K562 (cell line): ENCODE measurements around the gene MEGF9. TPM values are rescaled to one million over a fixed set of nuclear protein-coding genes. Genes with fewer than 3 reads are reported as not detected.

Experiments used
- ATAC-seq: fragments of 200-7000 bp; cut with Tn5 transposase; 3 replicates; pipeline ENCODE4 v1.9.1; 2020; ENCODE audit warnings: moderate library complexity
- BruUV-seq: library from RNA; stranded (reverse); fragments of 400-500 nt; replicated peaks from 2 replicates; lab custom pipeline; 2021; lab: Mats Ljungman, UMichigan
- CTCF ChIA-PET: fragments of 300-600 bp; formaldehyde crosslinking; extraction: SDS; loops from one replicate; lab custom pipeline; 2021; ENCODE audit warnings: low intra/inter-chr PET ratio; lab: Yijun Ruan, JAX
- POLR2A ChIA-PET: fragments of 300-600, 350-650 bp; sonication (Branson Sonifier 250); formaldehyde crosslinking; extraction: SDS; loops from one replicate; lab custom pipeline; 2021; ENCODE audit warnings: antibody characterized with exemption, inconsistent platforms; lab: Yijun Ruan, JAX
- DNase-seq, 4 experiments: peaks; one replicate each; pipeline versions ENCODE4 v3.0.0 to v3.0.0-alpha.2; 2011 to 2018; ENCODE audit warnings: low spot score in 3 of 4, mixed read lengths in 3 of 4; ENCODE audit errors: extremely low read depth in 1 of 4
- FAIRE-seq: peaks from 2 replicates; lab custom pipeline; 2011; peaks lifted over from hg19 to GRCh38; lab: Jason Lieb, UNC
- H2AFZ ChIP-seq: 2 replicates; pipeline ENCODE4 v1.6.0; 2011; ENCODE audit warnings: low read depth, low read length, control low read depth, inconsistent platforms
- H3K27ac ChIP-seq: fragments of 200-600 bp; 3 replicates; pipeline ENCODE4 v1.8.0; 2011; ENCODE audit warnings: low read depth, mild to moderate bottlenecking, control low read depth, inconsistent platforms, low read length, moderate library complexity, mixed read lengths; ENCODE audit errors: extremely low read depth
- H3K27me3 ChIP-seq, 2 experiments: fragments of 300-600 bp in 1 of 2; 2 replicates in 1 of 2; 3 replicates in 1 of 2; pipeline versions ENCODE4 v1.6.0 to v1.8.0; 2011; ENCODE audit warnings: inconsistent platforms in 2 of 2, low read length in 2 of 2, mild to moderate bottlenecking in 1 of 2, mixed read lengths in 1 of 2, moderate library complexity in 1 of 2; ENCODE audit not compliant: control insufficient read depth in 2 of 2, insufficient read depth in 2 of 2
- H3K36me3 ChIP-seq: fragments of 300-600 bp; 3 replicates; pipeline ENCODE4 v1.8.0; 2011; ENCODE audit warnings: mild to moderate bottlenecking, low read length, inconsistent platforms; ENCODE audit not compliant: control insufficient read depth, insufficient read depth
- H3K4me1 ChIP-seq, 2 experiments: fragments of 200-600 bp in 1 of 2; replicated peaks in 1 of 2; 2 replicates in 1 of 2; 3 replicates in 1 of 2; pipeline versions ENCODE4 v1.5.1 to v1.8.0; 2011; ENCODE audit warnings: inconsistent platforms in 2 of 2, low read length in 2 of 2, mild to moderate bottlenecking in 1 of 2, mixed read lengths in 1 of 2, moderate library complexity in 1 of 2; ENCODE audit not compliant: control insufficient read depth in 2 of 2, insufficient read depth in 2 of 2
- H3K4me2 ChIP-seq: 2 replicates; pipeline ENCODE4 v1.6.1; 2011; ENCODE audit warnings: low read length, control low read depth, inconsistent platforms, mixed read lengths; ENCODE audit not compliant: insufficient read depth
- H3K4me3 ChIP-seq: fragments of 200-600 bp; sonication (generic), shearing (Covaris generic); 2 replicates; pipeline ENCODE4 v1.5.1; 2016; ENCODE audit warnings: control low read depth, inconsistent platforms
- H3K79me2 ChIP-seq: fragments of 200-600 bp; 3 replicates; pipeline ENCODE4 v1.8.0; 2011; ENCODE audit warnings: low read length, inconsistent platforms; ENCODE audit not compliant: control insufficient read depth, insufficient read depth
- H3K9ac ChIP-seq, 2 experiments: 2 replicates each; pipeline versions ENCODE4 v1.6.0 to v1.6.1; 2011; ENCODE audit warnings: low read depth in 2 of 2, low read length in 2 of 2, control low read depth in 1 of 2, inconsistent platforms in 1 of 2, mild to moderate bottlenecking in 1 of 2, mixed read lengths in 1 of 2; ENCODE audit not compliant: insufficient read depth in 1 of 2
- H3K9me1 ChIP-seq: one replicate; pipeline ENCODE4 v1.6.0; 2011; ENCODE audit warnings: inconsistent platforms, mild to moderate bottlenecking, low read length, moderate library complexity; ENCODE audit not compliant: control insufficient read depth, insufficient read depth
- H3K9me3 ChIP-seq: replicated peaks from 2 replicates; pipeline ENCODE4 v1.5.1; 2011; ENCODE audit warnings: low read depth, low read length, inconsistent platforms; ENCODE audit not compliant: control insufficient read depth, insufficient read depth
- H4K20me1 ChIP-seq: replicated peaks from 2 replicates; pipeline ENCODE4 v1.6.1; 2011; ENCODE audit warnings: low read length, inconsistent platforms, mixed read lengths; ENCODE audit not compliant: control insufficient read depth, insufficient read depth
- EP300 ChIP-seq: IDR thresholded peaks from 2 replicates; pipeline ENCODE4 v1.6.1; 2012; ENCODE audit warnings: low read length, improper control_type of control experiment
- EWSR1 ChIP-seq: fragments of 450-650 bp; IDR thresholded peaks from 2 replicates; pipeline ENCODE4 v1.6.1; 2018; ENCODE audit warnings: borderline replicate concordance, mild to moderate bottlenecking, low read depth, moderate library complexity; ENCODE audit not compliant: partially characterized antibody
- FOXA1 ChIP-seq: fragments of 450-650 bp; IDR thresholded peaks from 2 replicates; pipeline ENCODE4 v1.6.1; 2016; ENCODE audit warnings: mild to moderate bottlenecking, borderline replicate concordance
- GTF2A2 ChIP-seq: IDR thresholded peaks from 2 replicates; pipeline ENCODE4 v1.6.1; 2016; ENCODE audit warnings: mild to moderate bottlenecking, missing genetic modification characterization, missing compliant biosample characterization
- RBM15 ChIP-seq: fragments of 200-400 bp; formaldehyde crosslinking; IDR thresholded peaks from 2 replicates; pipeline ENCODE4 v1.6.1; 2018; ENCODE audit warnings: mild to moderate bottlenecking, low read length, moderate library complexity; ENCODE audit not compliant: insufficient read depth
- RBM17 ChIP-seq: fragments of 200-400 bp; formaldehyde crosslinking; IDR thresholded peaks from 2 replicates; pipeline ENCODE4 v1.6.1; 2017; ENCODE audit warnings: low read depth, mild to moderate bottlenecking, low read length, borderline replicate concordance
- ZFPM2 ChIP-seq: fragments of 250-450 bp; sonication (Bioruptor Pico); IDR thresholded peaks from 2 replicates; pipeline ENCODE4 v1.5.1; 2022; ENCODE audit warnings: mild to moderate bottlenecking
- WGBS: fragments of 100-300 bp; shearing (Covaris generic); methylation state at CpG from one replicate; pipeline ENCODE4 v1.1.6; 2016; ENCODE audit warnings: low coverage, mixed read lengths; ENCODE audit not compliant: insufficient coverage; ENCODE audit errors: missing lambda C conversion rate; 5-methylcytosine and 5-hydroxymethylcytosine counted together
- in situ Hi-C: fragments of 300-500 bp; cut with MboI; formaldehyde crosslinking; loops from 4 replicates; pipeline ENCODE4 v1.15.0; 2018; ENCODE audit warnings: inconsistent platforms, mixed read lengths
- intact Hi-C: fragments of 100-400 bp; cut with micrococcal nuclease; formaldehyde crosslinking; loops from 2 replicates; pipeline ENCODE4 v1.14.2; 2022
- polyA plus RNA-seq, 8 experiments: library from polyadenylated mRNA; depleted of rRNA in 4 of 8; stranded (reverse) in 5 of 8; unstranded in 3 of 8; fragments of >200 nt; fragmentation: Nextera tagmentation in 2 of 8; fragmentation: Illumina TruSeq in 1 of 8; extraction: Ambion mirVana in 2 of 8; extraction: Trizol in 1 of 8; gene quantifications; 2 replicates each; pipeline versions ENCODE4 v1.2.1 to v1.2.3, GENCODE V29; 2011 to 2014; ENCODE audit warnings: inconsistent platforms in 1 of 8, missing spikeins in 1 of 8
- total RNA-seq, 7 experiments: library from RNA; depleted of rRNA in 6 of 7; stranded (reverse); fragments of >200 nt in 6 of 7; fragmentation: Illumina TruSeq in 2 of 7; extraction: Trizol in 2 of 7; gene quantifications; 2 replicates each; pipeline versions ENCODE4 v1.2.1 to v1.2.3, GENCODE V29; 2011 to 2021; ENCODE audit warnings: low replicate concordance in 1 of 7
- TF ChIP-seq, protein P1 (sequence below): sonication (generic); formaldehyde crosslinking; IDR thresholded peaks from 2 replicates; pipeline ENCODE4 v1.8.1; 2023; ENCODE audit warnings: mild to moderate bottlenecking, missing genetic modification reagents
- TF ChIP-seq, protein P2 (sequence below): IDR thresholded peaks from 2 replicates; pipeline ENCODE4 v1.6.1; 2011; ENCODE audit warnings: borderline replicate concordance, low read depth, mild to moderate bottlenecking, moderate library complexity, low read length; ENCODE audit not compliant: insufficient read depth, poor library complexity, severe bottlenecking
- TF ChIP-seq, protein P3 (sequence below): sonication (generic); formaldehyde crosslinking; IDR thresholded peaks from 2 replicates; pipeline ENCODE4 v1.8.0; 2022; ENCODE audit warnings: mild to moderate bottlenecking, missing genetic modification reagents

Gene MEGF9
- total and polyA plus RNA-seq, 9 of the 15 experiments (the other 6 are each of a cell fraction or from before 2014, with no cell fraction given): 2.1 to 6.2 (median 3.8) TPM

DNA sequence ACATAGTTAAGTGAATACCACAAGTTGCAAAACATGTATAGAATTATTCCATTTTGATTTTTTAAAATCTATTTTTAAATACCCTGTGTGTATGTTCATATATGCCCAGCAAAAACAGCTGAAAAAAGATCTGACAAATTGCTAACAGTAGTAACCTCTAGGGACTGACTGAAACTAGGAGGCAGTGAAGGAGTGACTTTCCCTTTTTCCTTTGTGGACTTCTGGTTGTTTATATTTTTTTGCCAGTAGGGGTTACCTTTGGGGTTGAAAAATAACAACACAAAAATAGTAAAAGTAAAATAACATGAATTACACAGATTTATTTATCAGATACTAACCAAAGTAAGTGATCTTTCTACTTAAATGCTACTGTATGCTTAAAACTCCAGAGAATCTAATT lies 2.9 kb downstream of the MEGF9 start (continued):
- TF ChIP-seq, protein P1, sequence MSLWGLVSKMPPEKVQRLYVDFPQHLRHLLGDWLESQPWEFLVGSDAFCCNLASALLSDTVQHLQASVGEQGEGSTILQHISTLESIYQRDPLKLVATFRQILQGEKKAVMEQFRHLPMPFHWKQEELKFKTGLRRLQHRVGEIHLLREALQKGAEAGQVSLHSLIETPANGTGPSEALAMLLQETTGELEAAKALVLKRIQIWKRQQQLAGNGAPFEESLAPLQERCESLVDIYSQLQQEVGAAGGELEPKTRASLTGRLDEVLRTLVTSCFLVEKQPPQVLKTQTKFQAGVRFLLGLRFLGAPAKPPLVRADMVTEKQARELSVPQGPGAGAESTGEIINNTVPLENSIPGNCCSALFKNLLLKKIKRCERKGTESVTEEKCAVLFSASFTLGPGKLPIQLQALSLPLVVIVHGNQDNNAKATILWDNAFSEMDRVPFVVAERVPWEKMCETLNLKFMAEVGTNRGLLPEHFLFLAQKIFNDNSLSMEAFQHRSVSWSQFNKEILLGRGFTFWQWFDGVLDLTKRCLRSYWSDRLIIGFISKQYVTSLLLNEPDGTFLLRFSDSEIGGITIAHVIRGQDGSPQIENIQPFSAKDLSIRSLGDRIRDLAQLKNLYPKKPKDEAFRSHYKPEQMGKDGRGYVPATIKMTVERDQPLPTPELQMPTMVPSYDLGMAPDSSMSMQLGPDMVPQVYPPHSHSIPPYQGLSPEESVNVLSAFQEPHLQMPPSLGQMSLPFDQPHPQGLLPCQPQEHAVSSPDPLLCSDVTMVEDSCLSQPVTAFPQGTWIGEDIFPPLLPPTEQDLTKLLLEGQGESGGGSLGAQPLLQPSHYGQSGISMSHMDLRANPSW (CRISPR knock-in tag): no peak

DNA sequence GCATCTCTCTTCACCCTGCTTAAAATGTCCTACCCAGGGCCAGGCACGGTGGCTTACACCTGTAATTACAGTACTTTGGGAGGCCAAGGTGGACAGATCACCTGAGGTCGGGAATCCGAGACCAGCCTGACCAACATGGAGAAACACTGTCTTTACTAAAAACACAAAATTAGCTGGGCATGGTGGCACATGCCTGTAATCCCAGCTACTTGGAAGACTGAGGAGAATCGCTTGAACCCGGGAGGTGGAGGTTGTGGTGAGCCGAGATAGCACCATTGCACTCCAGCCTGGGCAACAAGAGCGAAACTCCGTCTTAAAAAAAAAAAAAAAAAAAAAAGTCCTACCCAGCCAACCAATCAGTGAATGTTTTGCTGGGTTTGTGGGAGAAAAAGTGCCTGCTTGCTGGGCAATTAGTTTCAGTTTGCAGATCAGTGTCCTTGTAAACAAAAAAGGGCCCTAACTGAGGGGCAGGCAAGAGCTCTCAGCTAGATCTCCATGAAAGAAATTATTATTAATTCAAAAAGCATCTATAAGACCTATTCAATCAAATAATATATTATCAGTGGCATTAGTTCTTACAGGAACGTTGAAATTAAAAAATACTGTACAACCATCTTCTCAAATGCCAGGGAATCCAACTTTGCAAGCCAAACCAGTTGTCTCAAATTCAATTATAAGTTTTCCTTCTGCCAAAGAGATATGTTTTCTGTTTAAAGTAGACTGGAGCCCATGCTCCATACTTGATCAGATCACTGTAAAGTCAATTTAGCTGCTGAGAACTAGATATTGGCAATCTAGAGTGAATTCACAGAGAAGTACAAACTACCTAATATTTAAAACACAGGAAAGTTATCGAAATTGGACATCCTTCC lies 3.9 kb downstream of the MEGF9 start:
- peak in 2 of 4 experiments; percentile 71 to 82 for DNase-seq
- peak overlapping the region; percentile 81 for H2AFZ ChIP-seq
- ChIA-PET POLR2A (interaction anchor here (1.8 kb wide), 1 partner anchor 26 kb away, joined by 4 read pairs; no protein-coding TSS in a partner anchor), CTCF (no interaction called here)
- H3K36me3 ChIP-seq: no peaks in the 10 kb centered on the region
- H3K4me2 ChIP-seq: peak overlapping the region; percentile 75
- H3K4me1 ChIP-seq: peaks cover 19 to 27% of the 10 kb centered on the region in 2 experiments; a peak in 4 of 5 replicates
- H4K20me1 ChIP-seq: no peaks in the 10 kb centered on the region; the same call in 1 of the 2 replicates
- no peaks in the 10 kb centered on the region for H3K9me1 ChIP-seq
- no TSS peak for BruUV-seq
- peak; percentile 1; the same call in 2 of the 3 replicates for ATAC-seq
- FAIRE-seq: peak; percentile 66
- H3K9me3 ChIP-seq: no peaks in the 10 kb centered on the region
- H3K4me3 ChIP-seq: peak overlapping the region; percentile 20
- H3K27me3 ChIP-seq: no peaks in the 10 kb centered on the region
- peak overlapping the region; percentile 56; the same call in 2 of the 3 replicates for H3K27ac ChIP-seq
- H3K9ac ChIP-seq: peak overlapping the region; percentile 53 to 68; a peak in 3 of 4 replicates
- H3K79me2 ChIP-seq: peaks cover 34% of the 10 kb centered on the region; the same call in 2 of the 3 replicates
- in situ Hi-C loops: no loop called here
- intact Hi-C loops: no loop called here
- WGBS: 19% methylated on average over 8 of the region's 10 CpGs
- TF ChIP-seq FOXA1 (no peak), RBM15 (no peak), GTF2A2 (no peak), EP300 (0 out of 2 replicates have a peak, but pooled peaks have one; percentile 2), EWSR1 (no peak), ZFPM2 (CRISPR knock-in tag) (no peak), RBM17 (no peak)
- TF ChIP-seq, protein P2, sequence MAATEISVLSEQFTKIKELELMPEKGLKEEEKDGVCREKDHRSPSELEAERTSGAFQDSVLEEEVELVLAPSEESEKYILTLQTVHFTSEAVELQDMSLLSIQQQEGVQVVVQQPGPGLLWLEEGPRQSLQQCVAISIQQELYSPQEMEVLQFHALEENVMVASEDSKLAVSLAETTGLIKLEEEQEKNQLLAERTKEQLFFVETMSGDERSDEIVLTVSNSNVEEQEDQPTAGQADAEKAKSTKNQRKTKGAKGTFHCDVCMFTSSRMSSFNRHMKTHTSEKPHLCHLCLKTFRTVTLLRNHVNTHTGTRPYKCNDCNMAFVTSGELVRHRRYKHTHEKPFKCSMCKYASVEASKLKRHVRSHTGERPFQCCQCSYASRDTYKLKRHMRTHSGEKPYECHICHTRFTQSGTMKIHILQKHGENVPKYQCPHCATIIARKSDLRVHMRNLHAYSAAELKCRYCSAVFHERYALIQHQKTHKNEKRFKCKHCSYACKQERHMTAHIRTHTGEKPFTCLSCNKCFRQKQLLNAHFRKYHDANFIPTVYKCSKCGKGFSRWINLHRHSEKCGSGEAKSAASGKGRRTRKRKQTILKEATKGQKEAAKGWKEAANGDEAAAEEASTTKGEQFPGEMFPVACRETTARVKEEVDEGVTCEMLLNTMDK: no peak
- TF ChIP-seq, protein P3, sequence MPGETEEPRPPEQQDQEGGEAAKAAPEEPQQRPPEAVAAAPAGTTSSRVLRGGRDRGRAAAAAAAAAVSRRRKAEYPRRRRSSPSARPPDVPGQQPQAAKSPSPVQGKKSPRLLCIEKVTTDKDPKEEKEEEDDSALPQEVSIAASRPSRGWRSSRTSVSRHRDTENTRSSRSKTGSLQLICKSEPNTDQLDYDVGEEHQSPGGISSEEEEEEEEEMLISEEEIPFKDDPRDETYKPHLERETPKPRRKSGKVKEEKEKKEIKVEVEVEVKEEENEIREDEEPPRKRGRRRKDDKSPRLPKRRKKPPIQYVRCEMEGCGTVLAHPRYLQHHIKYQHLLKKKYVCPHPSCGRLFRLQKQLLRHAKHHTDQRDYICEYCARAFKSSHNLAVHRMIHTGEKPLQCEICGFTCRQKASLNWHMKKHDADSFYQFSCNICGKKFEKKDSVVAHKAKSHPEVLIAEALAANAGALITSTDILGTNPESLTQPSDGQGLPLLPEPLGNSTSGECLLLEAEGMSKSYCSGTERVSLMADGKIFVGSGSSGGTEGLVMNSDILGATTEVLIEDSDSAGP: no peak
